ENCODE data around the gene SPIRE2. TPM values are rescaled to one million over a fixed set of nuclear protein-coding genes. Genes with fewer than 3 reads are reported as not detected.

The SPIRE2 gene
- polyA plus RNA-seq, 1 donor (not counting 4 experiments of a cell fraction or from before 2014, with no cell fraction given) = 1.1 TPM

DNA sequence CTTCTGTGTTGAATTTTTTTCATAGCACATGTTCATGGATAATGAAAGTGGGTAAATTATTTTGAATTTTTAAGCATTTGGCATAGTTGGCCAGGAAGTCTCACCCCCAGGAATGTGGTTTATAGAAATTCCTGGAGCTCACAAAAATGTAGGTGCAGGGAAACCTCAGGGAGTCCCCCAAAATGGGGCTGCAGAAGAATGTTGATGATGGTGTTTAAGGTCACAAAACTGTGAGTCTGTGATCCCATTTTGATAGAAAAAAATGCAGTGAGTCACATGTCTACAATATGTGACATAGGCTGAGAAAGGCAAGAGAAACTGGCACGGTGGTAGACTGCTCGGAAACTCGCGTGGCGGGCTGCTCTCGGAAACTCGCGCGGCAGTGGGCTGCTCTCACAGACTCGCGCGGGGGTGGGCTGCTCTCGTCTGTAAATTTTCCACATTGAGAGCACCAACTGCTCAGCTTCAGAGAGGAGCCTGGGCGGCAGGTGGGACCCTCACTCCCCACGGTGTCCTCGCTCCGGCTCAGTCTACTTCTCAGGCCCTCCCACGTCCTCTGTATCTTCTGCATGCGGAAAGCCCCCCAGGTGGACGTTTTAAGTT lies 71.7 kb downstream of the SPIRE2 start:
- Histone ChIP-seq H3K9me1 (ENCODE audit: control insufficient read depth, extremely low read depth, insufficient read depth, low read length) (no peaks in the 10 kb centered on the region), H3K36me3 (ENCODE audit: control insufficient read depth in 2 of 2, extremely low read depth in 1 of 2, insufficient read depth in 2 of 2, low read length in 2 of 2) (peaks cover 39 to 47% of the 10 kb centered on the region in 2 experiments), H4K20me1 (ENCODE audit: control insufficient read depth, extremely low read depth, insufficient read depth, low read length) (peaks cover under 1% of the 10 kb centered on the region), H3K9me3 (ENCODE audit: control insufficient read depth, low read depth, low read length) (no peaks in the 10 kb centered on the region), H3K27ac (ENCODE audit: control insufficient read depth, insufficient read depth, low read length) (no peak overlapping the region), H3K4me3 (ENCODE audit: control insufficient read depth in 2 of 3, extremely low read depth in 1 of 3, insufficient read depth in 2 of 3, low read depth in 1 of 3, low read length in 3 of 3) (no peak overlapping the region), H3K27me3 (ENCODE audit: control insufficient read depth, extremely low read depth, insufficient read depth, low read length) (no peaks in the 10 kb centered on the region), H2AFZ (ENCODE audit: control insufficient read depth, low read length) (no peak overlapping the region), H3K9ac (ENCODE audit: control insufficient read depth, extremely low read depth, insufficient read depth, low read length) (no peak overlapping the region), H3K4me1 (ENCODE audit: control insufficient read depth, extremely low read depth, insufficient read depth, low read length) (no peaks in the 10 kb centered on the region), H3K79me2 (ENCODE audit: control insufficient read depth, insufficient read depth, low read length) (no peaks in the 10 kb centered on the region), H3K4me2 (ENCODE audit: control insufficient read depth, extremely low read depth, insufficient read depth, low read depth, low read length) (no peak overlapping the region)
- no peak for TF ChIP-seq EZH2 (IDR thresholded peaks at IDR 0.05; ENCODE audit: low read length)
- TF ChIP-seq, protein P1, sequence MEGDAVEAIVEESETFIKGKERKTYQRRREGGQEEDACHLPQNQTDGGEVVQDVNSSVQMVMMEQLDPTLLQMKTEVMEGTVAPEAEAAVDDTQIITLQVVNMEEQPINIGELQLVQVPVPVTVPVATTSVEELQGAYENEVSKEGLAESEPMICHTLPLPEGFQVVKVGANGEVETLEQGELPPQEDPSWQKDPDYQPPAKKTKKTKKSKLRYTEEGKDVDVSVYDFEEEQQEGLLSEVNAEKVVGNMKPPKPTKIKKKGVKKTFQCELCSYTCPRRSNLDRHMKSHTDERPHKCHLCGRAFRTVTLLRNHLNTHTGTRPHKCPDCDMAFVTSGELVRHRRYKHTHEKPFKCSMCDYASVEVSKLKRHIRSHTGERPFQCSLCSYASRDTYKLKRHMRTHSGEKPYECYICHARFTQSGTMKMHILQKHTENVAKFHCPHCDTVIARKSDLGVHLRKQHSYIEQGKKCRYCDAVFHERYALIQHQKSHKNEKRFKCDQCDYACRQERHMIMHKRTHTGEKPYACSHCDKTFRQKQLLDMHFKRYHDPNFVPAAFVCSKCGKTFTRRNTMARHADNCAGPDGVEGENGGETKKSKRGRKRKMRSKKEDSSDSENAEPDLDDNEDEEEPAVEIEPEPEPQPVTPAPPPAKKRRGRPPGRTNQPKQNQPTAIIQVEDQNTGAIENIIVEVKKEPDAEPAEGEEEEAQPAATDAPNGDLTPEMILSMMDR (optimal IDR thresholded peaks at IDR 0.05 in 1 of 3, IDR thresholded peaks at IDR 0.05 in 1 of 3, conservative IDR thresholded peaks at IDR 0.05 in 1 of 3; ENCODE audit: extremely low read depth in 1 of 3, insufficient read depth in 2 of 3, low read length in 3 of 3) = no peak
- DNase-seq (ENCODE audit: low read depth, low spot score) (no peak), FAIRE-seq (no peak)
- dilution Hi-C loops (cut with MboI; ENCODE audit: extremely low pct_ligation_motif_present, low sequenced_read_pairs) = no loop called here

DNA sequence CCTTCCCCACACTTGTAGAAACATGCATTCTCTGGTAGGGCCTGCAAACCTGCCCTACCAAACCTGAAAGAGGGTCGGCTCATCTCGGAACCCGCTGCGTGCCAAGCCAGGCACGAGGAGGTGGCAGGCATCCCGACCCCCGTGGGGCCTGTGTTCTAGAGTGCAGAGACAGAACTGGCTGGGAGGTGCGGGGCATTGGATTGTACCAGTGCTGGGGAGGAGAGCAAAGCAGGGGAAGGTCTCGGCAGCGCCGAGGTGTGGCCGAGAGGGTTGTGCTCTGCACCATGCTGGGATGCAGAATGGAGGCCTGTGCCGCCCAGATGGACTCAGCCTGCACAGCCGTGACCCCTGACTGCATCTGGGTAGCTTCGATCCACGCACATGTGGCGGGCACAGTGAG lies 72.6 kb downstream of the SPIRE2 start:
- Histone ChIP-seq H3K4me3 (ENCODE audit: control insufficient read depth in 2 of 3, extremely low read depth in 1 of 3, insufficient read depth in 2 of 3, low read depth in 1 of 3, low read length in 3 of 3) (no peak overlapping the region), H4K20me1 (ENCODE audit: control insufficient read depth, extremely low read depth, insufficient read depth, low read length) (peaks cover 4% of the 10 kb centered on the region), H3K79me2 (ENCODE audit: control insufficient read depth, insufficient read depth, low read length) (no peaks in the 10 kb centered on the region), H3K36me3 (ENCODE audit: control insufficient read depth in 2 of 2, extremely low read depth in 1 of 2, insufficient read depth in 2 of 2, low read length in 2 of 2) (peaks cover 39 to 51% of the 10 kb centered on the region in 2 experiments), H2AFZ (ENCODE audit: control insufficient read depth, low read length) (no peak overlapping the region), H3K27me3 (ENCODE audit: control insufficient read depth, extremely low read depth, insufficient read depth, low read length) (no peaks in the 10 kb centered on the region), H3K27ac (ENCODE audit: control insufficient read depth, insufficient read depth, low read length) (no peak overlapping the region), H3K9me3 (ENCODE audit: control insufficient read depth, low read depth, low read length) (no peaks in the 10 kb centered on the region), H3K9me1 (ENCODE audit: control insufficient read depth, extremely low read depth, insufficient read depth, low read length) (no peaks in the 10 kb centered on the region), H3K4me1 (ENCODE audit: control insufficient read depth, extremely low read depth, insufficient read depth, low read length) (no peaks in the 10 kb centered on the region), H3K9ac (ENCODE audit: control insufficient read depth, extremely low read depth, insufficient read depth, low read length) (no peak overlapping the region), H3K4me2 (ENCODE audit: control insufficient read depth, extremely low read depth, insufficient read depth, low read depth, low read length) (no peak overlapping the region)
- dilution Hi-C loops (cut with MboI; ENCODE audit: extremely low pct_ligation_motif_present, low sequenced_read_pairs) = no loop called here
- DNase-seq (ENCODE audit: low read depth, low spot score) (no peak), FAIRE-seq (no peak)
- TF ChIP-seq, protein P1 (optimal IDR thresholded peaks at IDR 0.05 in 1 of 3, IDR thresholded peaks at IDR 0.05 in 1 of 3, conservative IDR thresholded peaks at IDR 0.05 in 1 of 3; ENCODE audit: extremely low read depth in 1 of 3, insufficient read depth in 2 of 3, low read length in 3 of 3) = no peak
- no peak for TF ChIP-seq EZH2 (IDR thresholded peaks at IDR 0.05; ENCODE audit: low read length)
